H1 (cell line): ENCODE measurements around the gene STIM1. TPM values are rescaled to one million over a fixed set of nuclear protein-coding genes. Genes with fewer than 3 reads are reported as not detected.

Experiments used
- ASH2L ChIP-seq: fragments of 200-600, 300-600 bp; sonication (generic); IDR thresholded peaks from one replicate; pipeline ENCODE4 v1.7.1; 2017; ENCODE audit warnings: low read length
- CHD7 ChIP-seq: fragments of 300-600 bp; sonication (generic); IDR thresholded peaks from 2 replicates; pipeline ENCODE4 v1.7.1; 2012; ENCODE audit warnings: low read length, moderate library complexity, mild to moderate bottlenecking, inconsistent platforms; ENCODE audit not compliant: insufficient replicate concordance
- RFX5 ChIP-seq: IDR thresholded peaks from 2 replicates; pipeline ENCODE4 v1.6.1; 2011; ENCODE audit warnings: low read depth, low read length, improper control_type of control experiment, borderline replicate concordance
- RNF2 ChIP-seq: fragments of 200-900, 300-1000 bp; sonication (generic); IDR thresholded peaks from 2 replicates; pipeline ENCODE4 v1.7.1; 2016; ENCODE audit warnings: borderline replicate concordance, low read depth, mild to moderate bottlenecking, antibody characterized with exemption, low read length; ENCODE audit not compliant: poor library complexity, severe bottlenecking; ENCODE audit errors: missing control alignments
- TBP ChIP-seq: IDR thresholded peaks from 2 replicates; pipeline ENCODE4 v1.6.1; 2011; ENCODE audit warnings: low read depth, low read length, improper control_type of control experiment
- polyA plus RNA-seq, 7 experiments: library from polyadenylated mRNA; depleted of rRNA in 3 of 7; stranded (reverse) in 5 of 7; unstranded in 2 of 7; fragments of >200 nt in 5 of 7; fragments of 200-250 nt in 2 of 7; gene quantifications; 1 replicate in 5 of 7; 2 replicates in 1 of 7; 4 replicates in 1 of 7; pipeline versions ENCODE4 v1.2.1 to v1.2.3, GENCODE V29; 2011 to 2013; ENCODE audit warnings: missing spikeins in 2 of 7, mixed read lengths in 2 of 7
- total RNA-seq: library from RNA; stranded (reverse); fragmentation: NEBNext Ultra II Directional; extraction: Animal tissue kit (Norgen Biotek cat#: 25700); gene quantifications from 2 replicates; pipeline ENCODE4 v1.2.1, GENCODE V29; 2021

Gene STIM1
- total and polyA plus RNA-seq, 2 of the 8 experiments (the other 6 are each of a cell fraction or from before 2014, with no cell fraction given): 11.1 to 12.2 TPM

GRCh38 chr11:4030197-4030596, 174.7 kb downstream of the STIM1 start (continued):
- no peak for TF ChIP-seq CHD7
- no peak for TF ChIP-seq TBP
- no peak for TF ChIP-seq RFX5
- no peak for TF ChIP-seq ASH2L
- no peak for TF ChIP-seq RNF2
